OCI-LY1 (cell line): ENCODE measurements around the gene PPP4R1.

ENCODE experiments used
- H2AFZ ChIP-seq: fragments of 200-600 bp; sonication (generic), shearing (Covaris generic); 2 replicates; pipeline ENCODE4 v1.6.0; 2014; ENCODE audit warnings: antibody characterized with exemption, mild to moderate bottlenecking, low read length
- H3F3A ChIP-seq: fragments of 200-600 bp; sonication (generic), shearing (Covaris generic); 2 replicates; pipeline ENCODE4 v1.6.0; 2014; ENCODE audit warnings: mild to moderate bottlenecking, antibody characterized with exemption, low read length, moderate library complexity; ENCODE audit not compliant: insufficient read depth
- H3K27ac ChIP-seq: fragments of 200-600 bp; sonication (generic); 2 replicates; pipeline ENCODE4 v1.5.1; 2014; ENCODE audit warnings: low read length, mixed run types, mild to moderate bottlenecking, low read depth; ENCODE audit not compliant: poor library complexity, severe bottlenecking
- H3K27me3 ChIP-seq: fragments of 200-600 bp; sonication (generic); 2 replicates; pipeline ENCODE4 v1.6.0; 2014; ENCODE audit warnings: antibody characterized with exemption, mild to moderate bottlenecking, low read length, moderate library complexity; ENCODE audit not compliant: insufficient read depth
- H3K36me3 ChIP-seq: fragments of 200-600 bp; sonication (generic); 2 replicates; pipeline ENCODE4 v1.6.1; 2014; ENCODE audit warnings: mild to moderate bottlenecking, antibody characterized with exemption, low read length, moderate library complexity, mixed read lengths; ENCODE audit not compliant: insufficient read depth
- H3K4me1 ChIP-seq: fragments of 200-600 bp; sonication (generic); 2 replicates; pipeline ENCODE4 v1.5.1; 2014; ENCODE audit warnings: mild to moderate bottlenecking, low read length, moderate library complexity; ENCODE audit not compliant: insufficient read depth, severe bottlenecking
- H3K4me2 ChIP-seq: fragments of 200-600 bp; sonication (generic), shearing (Covaris generic); 2 replicates; pipeline ENCODE4 v1.6.1; 2014; ENCODE audit warnings: low read length
- H3K4me3 ChIP-seq: fragments of 200-600 bp; sonication (generic); 2 replicates; pipeline ENCODE4 v1.5.1; 2014; ENCODE audit warnings: low read length, low read depth, mild to moderate bottlenecking, mixed read lengths; ENCODE audit not compliant: poor library complexity, severe bottlenecking
- H3K79me2 ChIP-seq: fragments of 200-600 bp; shearing (Covaris generic); 2 replicates; pipeline ENCODE4 v1.6.1; 2016; ENCODE audit warnings: mixed run types, low read length, mixed read lengths; ENCODE audit not compliant: insufficient read depth
- H3K9ac ChIP-seq: fragments of 200-600 bp; sonication (generic), shearing (Covaris generic); 2 replicates; pipeline ENCODE4 v1.6.1; 2014; ENCODE audit warnings: mild to moderate bottlenecking, low read length, mixed read lengths
- H3K9me2 ChIP-seq: fragments of 200-600 bp; sonication (generic), shearing (Covaris generic); 2 replicates; pipeline ENCODE4 v1.6.1; 2014; ENCODE audit warnings: low read depth, mild to moderate bottlenecking, low read length, mixed read lengths
- H3K9me3 ChIP-seq: fragments of 200-600 bp; shearing (Covaris generic); 2 replicates; pipeline ENCODE4 v1.6.1; 2014; ENCODE audit warnings: low read length, mixed read lengths
- H4K20me1 ChIP-seq: fragments of 200-600 bp; sonication (generic), shearing (Covaris generic); 2 replicates; pipeline ENCODE4 v1.6.0; 2016; ENCODE audit warnings: mild to moderate bottlenecking, low read length; ENCODE audit not compliant: insufficient read depth
- EZH2 ChIP-seq: fragments of 200-600 bp; sonication (generic), shearing (Covaris generic); IDR thresholded peaks from 2 replicates; pipeline ENCODE4 v1.8.0; 2017; ENCODE audit warnings: borderline replicate concordance, mixed run types, mild to moderate bottlenecking, antibody characterized with exemption, low read length, moderate library complexity, mixed read lengths
- TF ChIP-seq, protein P1 (sequence below): fragments of 200-600 bp; sonication (generic), shearing (Covaris generic); IDR thresholded peaks from 2 replicates; pipeline ENCODE4 v1.5.1; 2017; ENCODE audit warnings: mild to moderate bottlenecking, antibody characterized with exemption, low read length, moderate library complexity, mixed read lengths

The PPP4R1 gene

GRCh38 chr18:9559253-9559652 is 55.1 kb downstream of the PPP4R1 start:
- no peaks in the 10 kb centered on the region for H3F3A ChIP-seq
- no peak overlapping the region for H3K9ac ChIP-seq
- peaks cover 51% of the 10 kb centered on the region for H3K36me3 ChIP-seq
- no peaks in the 10 kb centered on the region for H4K20me1 ChIP-seq
- no peak overlapping the region for H3K4me2 ChIP-seq
- no peaks in the 10 kb centered on the region for H3K79me2 ChIP-seq
- H3K9me3 ChIP-seq = no peaks in the 10 kb centered on the region
- no peaks in the 10 kb centered on the region for H3K27me3 ChIP-seq
- no peaks in the 10 kb centered on the region for H3K4me1 ChIP-seq
- no peak overlapping the region for H3K27ac ChIP-seq
- no peak overlapping the region for H3K4me3 ChIP-seq
- H2AFZ ChIP-seq = no peak overlapping the region
- no peaks in the 10 kb centered on the region for H3K9me2 ChIP-seq
- no peak for TF ChIP-seq EZH2
- TF ChIP-seq, protein P1, sequence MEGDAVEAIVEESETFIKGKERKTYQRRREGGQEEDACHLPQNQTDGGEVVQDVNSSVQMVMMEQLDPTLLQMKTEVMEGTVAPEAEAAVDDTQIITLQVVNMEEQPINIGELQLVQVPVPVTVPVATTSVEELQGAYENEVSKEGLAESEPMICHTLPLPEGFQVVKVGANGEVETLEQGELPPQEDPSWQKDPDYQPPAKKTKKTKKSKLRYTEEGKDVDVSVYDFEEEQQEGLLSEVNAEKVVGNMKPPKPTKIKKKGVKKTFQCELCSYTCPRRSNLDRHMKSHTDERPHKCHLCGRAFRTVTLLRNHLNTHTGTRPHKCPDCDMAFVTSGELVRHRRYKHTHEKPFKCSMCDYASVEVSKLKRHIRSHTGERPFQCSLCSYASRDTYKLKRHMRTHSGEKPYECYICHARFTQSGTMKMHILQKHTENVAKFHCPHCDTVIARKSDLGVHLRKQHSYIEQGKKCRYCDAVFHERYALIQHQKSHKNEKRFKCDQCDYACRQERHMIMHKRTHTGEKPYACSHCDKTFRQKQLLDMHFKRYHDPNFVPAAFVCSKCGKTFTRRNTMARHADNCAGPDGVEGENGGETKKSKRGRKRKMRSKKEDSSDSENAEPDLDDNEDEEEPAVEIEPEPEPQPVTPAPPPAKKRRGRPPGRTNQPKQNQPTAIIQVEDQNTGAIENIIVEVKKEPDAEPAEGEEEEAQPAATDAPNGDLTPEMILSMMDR = no peak

GRCh38 chr18:9558387-9559064 is 55.8 kb downstream of the PPP4R1 start:
- Histone ChIP-seq H3K4me1 (no peaks in the 10 kb centered on the region), H3K9ac (no peak overlapping the region), H3K4me2 (no peak overlapping the region), H3K27me3 (no peaks in the 10 kb centered on the region), H3F3A (no peaks in the 10 kb centered on the region), H4K20me1 (no peaks in the 10 kb centered on the region), H3K79me2 (no peaks in the 10 kb centered on the region), H3K9me3 (no peaks in the 10 kb centered on the region), H3K4me3 (no peak overlapping the region), H3K36me3 (peaks cover 56% of the 10 kb centered on the region), H3K9me2 (no peaks in the 10 kb centered on the region), H2AFZ (no peak overlapping the region), H3K27ac (no peak overlapping the region)
- TF ChIP-seq, protein P1 = no peak
- no peak for TF ChIP-seq EZH2

DNA sequence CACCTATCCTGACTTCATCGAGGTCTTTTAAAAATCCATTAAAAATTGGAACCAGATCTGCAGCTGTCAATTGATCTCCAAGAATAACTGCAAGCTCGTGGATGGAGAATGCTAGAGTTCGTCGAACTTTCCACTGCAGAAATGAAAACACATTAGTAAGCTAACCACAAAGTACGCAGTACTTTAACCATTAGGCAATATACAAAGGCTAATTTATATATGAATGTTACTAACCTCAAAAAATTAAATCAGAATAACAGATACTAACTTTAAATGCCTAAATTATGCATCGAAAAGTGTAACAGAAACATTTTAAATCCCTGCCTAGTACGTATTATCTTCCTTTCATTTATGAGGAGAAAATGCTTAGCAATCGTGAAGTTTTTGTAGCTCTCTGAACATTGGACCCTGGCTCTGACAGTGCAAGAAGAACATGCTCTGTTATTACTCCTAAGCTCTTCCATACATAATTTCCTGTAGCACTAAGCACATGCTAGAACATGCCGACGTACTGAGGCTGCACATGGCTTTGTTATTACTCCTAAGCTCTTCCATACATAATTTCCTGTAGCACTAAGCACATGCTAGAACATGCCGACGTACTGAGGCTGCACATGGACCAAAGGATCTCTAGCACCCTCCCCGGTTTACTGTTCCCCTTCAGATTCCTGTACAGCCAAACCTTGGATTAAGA is 57.0 kb downstream of the PPP4R1 start:
- Histone ChIP-seq H3F3A (no peaks in the 10 kb centered on the region), H3K9me2 (no peaks in the 10 kb centered on the region), H3K9me3 (peaks cover 4% of the 10 kb centered on the region), H3K27ac (no peak overlapping the region), H3K4me3 (no peak overlapping the region), H3K4me1 (no peaks in the 10 kb centered on the region), H3K4me2 (no peak overlapping the region), H3K79me2 (no peaks in the 10 kb centered on the region), H3K36me3 (peaks cover 57% of the 10 kb centered on the region), H3K27me3 (no peaks in the 10 kb centered on the region), H3K9ac (no peak overlapping the region), H4K20me1 (no peaks in the 10 kb centered on the region), H2AFZ (no peak overlapping the region)
- no peak for TF ChIP-seq EZH2
- TF ChIP-seq, protein P1 = no peak
